B cell (primary cell): ENCODE results near the gene ARHGAP26. TPM values are rescaled to one million over a fixed set of nuclear protein-coding genes. Genes with fewer than 3 reads are reported as not detected.
"Not testable (repeated sequence)": the region's sequence is repeated elsewhere in the genome, so short reads cannot be mapped to it uniquely, and the experiment has no call there.

ENCODE experiments used
- ATAC-seq: fragments of 200-7000 bp; cut with Tn5 transposase; one replicate; pipeline ENCODE4 v1.10.0; 2021; ENCODE audit warnings: low read depth, mild to moderate bottlenecking, moderate number of reproducible peaks, moderate library complexity
- CTCF ChIA-PET: fragments of 350-600 bp; sonication (Branson Sonifier 250); formaldehyde crosslinking; loops from one replicate; lab custom pipeline; 2021; ENCODE audit warnings: antibody characterized with exemption, inconsistent platforms; lab: Charles Lee
- POLR2A ChIA-PET: fragments of 350-600 bp; sonication (Branson Sonifier 250); formaldehyde crosslinking; loops from one replicate; lab custom pipeline; 2021; ENCODE audit warnings: antibody characterized with exemption; lab: Charles Lee
- DNase-seq: peaks from one replicate; pipeline ENCODE4 v3.0.0; 2013
- H2AFZ ChIP-seq: 2 replicates; pipeline ENCODE4 v1.6.1; 2012; ENCODE audit warnings: mild to moderate bottlenecking, low read depth, low read length; ENCODE audit not compliant: insufficient read depth, poor library complexity, severe bottlenecking
- H3K27ac ChIP-seq, 2 donors: 1 replicate in 1 of 2; 2 replicates in 1 of 2; pipeline ENCODE4 v1.5.1; 2012 to 2013; ENCODE audit warnings: low read length in 2 of 2, mild to moderate bottlenecking in 2 of 2, moderate library complexity in 1 of 2
- H3K27me3 ChIP-seq, 4 experiments: fragments of 200-600 bp in 1 of 4; sonication (generic) in 1 of 4; replicated peaks in 1 of 4; 1 replicate in 2 of 4; 2 replicates in 2 of 4; pipeline versions ENCODE4 v1.6.1 to v1.7.0; 2013 to 2016; ENCODE audit warnings: low read length in 3 of 4, mild to moderate bottlenecking in 2 of 4, mixed read lengths in 1 of 4, moderate library complexity in 1 of 4; ENCODE audit not compliant: insufficient read depth in 4 of 4, control insufficient read depth in 3 of 4; ENCODE audit errors: control extremely low read depth in 1 of 4
- H3K36me3 ChIP-seq, 2 experiments: replicated peaks in 1 of 2; 1 replicate in 1 of 2; 2 replicates in 1 of 2; pipeline versions ENCODE4 v1.6.1 to v1.7.1; 2013; ENCODE audit warnings: low read length in 1 of 2; ENCODE audit not compliant: insufficient read depth in 2 of 2, control insufficient read depth in 1 of 2; ENCODE audit errors: control extremely low read depth in 1 of 2, extremely low read depth in 1 of 2
- H3K4me1 ChIP-seq, 2 donors: fragments of 200-600 bp in 1 of 2; sonication (generic) in 1 of 2; 1 replicate in 1 of 2; 2 replicates in 1 of 2; pipeline versions ENCODE4 v1.5.1 to v1.6.1; 2013 to 2017; ENCODE audit warnings: low read length in 2 of 2; ENCODE audit not compliant: control insufficient read depth in 2 of 2, insufficient read depth in 2 of 2
- H3K4me2 ChIP-seq: replicated peaks from 2 replicates; pipeline ENCODE3; 2012; ENCODE audit warnings: mild to moderate bottlenecking, low read depth, low read length; ENCODE audit not compliant: poor library complexity, severe bottlenecking
- H3K4me3 ChIP-seq, 5 experiments: fragments of 200-600 bp in 1 of 5; sonication (generic) in 1 of 5; 1 replicate in 3 of 5; 2 replicates in 2 of 5; pipeline versions ENCODE4 v1.5.1 to v1.7.0; 2011 to 2016; ENCODE audit warnings: low read length in 4 of 5, mild to moderate bottlenecking in 4 of 5, low read depth in 2 of 5, control low read depth in 1 of 5, moderate library complexity in 1 of 5; ENCODE audit not compliant: insufficient read depth in 1 of 5; ENCODE audit errors: control extremely low read depth in 1 of 5, extremely low read depth in 1 of 5
- H3K79me2 ChIP-seq: fragments of 200-600 bp; sonication (generic); one replicate; pipeline ENCODE4 v1.6.0; 2016; ENCODE audit warnings: low read length; ENCODE audit not compliant: control insufficient read depth, insufficient read depth
- H3K9ac ChIP-seq: fragments of 200-600 bp; sonication (generic); 2 replicates; pipeline ENCODE4 v1.6.1; 2017; ENCODE audit warnings: mild to moderate bottlenecking, low read length, moderate library complexity
- H3K9me3 ChIP-seq, 3 donors: one replicate each; pipeline versions ENCODE4 v1.6.1 to v1.7.1; 2013; ENCODE audit warnings: low read length in 2 of 3; ENCODE audit not compliant: control insufficient read depth in 2 of 3, insufficient read depth in 1 of 3; ENCODE audit errors: control extremely low read depth in 1 of 3
- H4K20me1 ChIP-seq: 2 replicates; pipeline ENCODE4 v1.6.0; 2012; ENCODE audit warnings: mild to moderate bottlenecking, low read length; ENCODE audit not compliant: insufficient read depth, control insufficient read depth, poor library complexity, severe bottlenecking
- H3K27ac Mint-ChIP-seq: one replicate; pipeline ENCODE4 v1.8.0; 2021; ENCODE audit warnings: mixed read lengths
- H3K27me3 Mint-ChIP-seq: one replicate; pipeline ENCODE4 v1.8.0; 2021; ENCODE audit warnings: mixed read lengths
- H3K4me1 Mint-ChIP-seq: one replicate; pipeline ENCODE4 v1.8.0; 2021; ENCODE audit warnings: mixed read lengths
- H3K4me3 Mint-ChIP-seq: one replicate; pipeline ENCODE4 v1.8.0; 2021; ENCODE audit warnings: mixed read lengths
- H3K9me3 Mint-ChIP-seq: one replicate; pipeline ENCODE4 v1.8.0; 2022; ENCODE audit warnings: mixed read lengths; ENCODE audit not compliant: insufficient read depth
- EZH2 ChIP-seq: IDR thresholded peaks from 2 replicates; pipeline ENCODE4 v1.6.1; 2012; ENCODE audit warnings: borderline replicate concordance, low read depth, mild to moderate bottlenecking, moderate library complexity, low read length; ENCODE audit not compliant: insufficient read depth, poor library complexity, severe bottlenecking
- WGBS: methylation state at CpG from one replicate; pipeline ENCODE4 v1.1.5; 2013; ENCODE audit warnings: missing lambda C conversion rate; ENCODE audit not compliant: insufficient coverage; 5-methylcytosine and 5-hydroxymethylcytosine counted together
- intact Hi-C: fragments of 100-400 bp; cut with micrococcal nuclease; formaldehyde crosslinking; loops from one replicate; pipeline ENCODE4 v1.10.0; 2022
- polyA plus RNA-seq: library from polyadenylated mRNA; depleted of rRNA; stranded (reverse); fragments of >200 nt; gene quantifications from 2 replicates; pipeline ENCODE4 v1.2.3, GENCODE V29; 2012
- total RNA-seq, 2 donors: library from RNA; stranded (reverse); fragments of 120-200 nt in 1 of 2; gene quantifications; 1 replicate in 1 of 2; 2 replicates in 1 of 2; pipeline versions ENCODE4 v1.2.3 to v1.2.4, GENCODE V29; 2013 to 2022
- TF ChIP-seq, protein P1 (sequence below): fragments of 200-600 bp; IDR thresholded peaks from one replicate; pipeline ENCODE4 v1.8.0; 2022; ENCODE audit warnings: antibody characterized with exemption, mild to moderate bottlenecking

Gene ARHGAP26
- total and polyA plus RNA-seq, 2 donors (not counting 1 experiment from before 2014, with no cell fraction given): 1.8 to 22.5 TPM

DNA sequence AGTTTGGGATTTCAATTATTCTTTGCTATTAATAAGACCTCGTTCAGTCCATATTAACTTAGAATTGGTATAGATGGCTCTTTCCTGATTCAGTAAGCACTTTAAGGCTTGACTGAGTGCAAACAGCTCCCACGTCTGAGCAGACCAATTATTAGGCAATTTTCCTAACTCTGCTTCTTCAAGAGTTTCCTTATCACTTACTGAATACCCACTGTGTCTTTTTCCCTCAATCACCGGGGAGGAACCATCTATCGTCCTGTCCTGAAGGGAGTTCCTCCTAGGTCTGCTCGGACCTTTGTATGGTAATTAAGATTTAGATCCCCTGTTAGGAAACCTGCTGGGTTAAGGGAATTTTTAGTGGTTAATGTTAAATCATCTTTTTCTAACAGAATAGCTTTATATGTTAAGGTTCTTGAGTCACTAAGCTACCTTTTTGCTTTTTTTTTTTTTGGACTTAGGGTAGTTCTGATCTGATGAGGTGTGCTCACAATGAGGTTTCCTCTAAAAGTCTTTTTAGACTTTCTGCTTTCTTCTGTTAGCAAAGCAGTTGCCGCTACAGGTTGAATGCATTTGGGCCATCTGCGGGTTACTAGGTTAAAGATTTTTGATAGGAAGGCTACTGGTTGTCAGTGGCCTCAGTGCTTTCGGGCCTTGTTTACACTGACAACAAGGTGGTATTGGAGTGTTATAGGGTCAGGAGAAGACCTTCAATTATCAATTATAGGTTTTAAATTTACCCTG, 322.7 kb downstream of the ARHGAP26 start:
- H3K4me1 ChIP-seq, H3K4me2 ChIP-seq, H3K27me3 Mint-ChIP-seq, H4K20me1 ChIP-seq, H3K27ac ChIP-seq, H3K27me3 ChIP-seq, H3K4me3 Mint-ChIP-seq, H3K4me3 ChIP-seq, CTCF ChIA-PET, intact Hi-C loops, DNase-seq, POLR2A ChIA-PET, H3K27ac Mint-ChIP-seq, H3K9me3 ChIP-seq, H2AFZ ChIP-seq, H3K9ac ChIP-seq, H3K9me3 Mint-ChIP-seq, H3K36me3 ChIP-seq, H3K4me1 Mint-ChIP-seq, ATAC-seq, H3K79me2 ChIP-seq: not testable (repeated sequence)
- 100% methylated on average over 2 of the region's 8 CpGs for WGBS

DNA sequence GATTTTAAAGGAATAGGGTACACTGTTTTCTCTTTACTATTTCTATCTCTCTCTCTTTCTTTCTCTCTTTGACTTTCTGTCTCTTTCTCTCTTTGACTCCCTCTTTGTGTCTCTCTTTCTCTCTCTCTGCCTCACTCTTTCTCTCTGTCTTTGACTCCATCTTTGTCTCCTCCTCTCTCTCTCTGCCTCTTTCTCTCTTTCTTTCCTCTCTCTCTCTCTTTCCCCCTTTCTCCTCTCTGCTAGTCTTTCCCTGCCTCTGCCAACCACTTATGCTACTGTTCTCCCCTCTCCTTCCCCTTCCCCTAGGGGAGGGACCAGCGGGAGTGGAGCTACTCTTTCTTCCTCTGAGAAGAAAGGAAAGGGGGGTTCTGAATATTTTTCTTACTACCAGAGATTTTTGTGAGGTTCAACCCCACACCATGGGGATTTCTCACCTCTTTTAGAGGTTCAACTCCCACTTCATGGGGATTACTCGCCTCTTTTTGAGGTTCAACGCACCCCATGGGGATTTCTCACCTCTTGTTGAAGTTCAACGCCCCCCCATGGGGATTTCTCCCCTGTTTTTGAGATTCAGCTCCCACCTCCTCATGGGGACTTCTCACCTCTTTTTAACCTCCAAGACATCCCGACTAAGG, 323.4 kb downstream of the ARHGAP26 start:
- peak overlapping the region; percentile 28 for H2AFZ ChIP-seq
- ChIA-PET POLR2A (no interaction called here), CTCF (no interaction called here)
- no peaks in the 10 kb centered on the region for H3K4me1 Mint-ChIP-seq
- no peaks in the 10 kb centered on the region for H3K27me3 ChIP-seq
- TF ChIP-seq, protein P1, sequence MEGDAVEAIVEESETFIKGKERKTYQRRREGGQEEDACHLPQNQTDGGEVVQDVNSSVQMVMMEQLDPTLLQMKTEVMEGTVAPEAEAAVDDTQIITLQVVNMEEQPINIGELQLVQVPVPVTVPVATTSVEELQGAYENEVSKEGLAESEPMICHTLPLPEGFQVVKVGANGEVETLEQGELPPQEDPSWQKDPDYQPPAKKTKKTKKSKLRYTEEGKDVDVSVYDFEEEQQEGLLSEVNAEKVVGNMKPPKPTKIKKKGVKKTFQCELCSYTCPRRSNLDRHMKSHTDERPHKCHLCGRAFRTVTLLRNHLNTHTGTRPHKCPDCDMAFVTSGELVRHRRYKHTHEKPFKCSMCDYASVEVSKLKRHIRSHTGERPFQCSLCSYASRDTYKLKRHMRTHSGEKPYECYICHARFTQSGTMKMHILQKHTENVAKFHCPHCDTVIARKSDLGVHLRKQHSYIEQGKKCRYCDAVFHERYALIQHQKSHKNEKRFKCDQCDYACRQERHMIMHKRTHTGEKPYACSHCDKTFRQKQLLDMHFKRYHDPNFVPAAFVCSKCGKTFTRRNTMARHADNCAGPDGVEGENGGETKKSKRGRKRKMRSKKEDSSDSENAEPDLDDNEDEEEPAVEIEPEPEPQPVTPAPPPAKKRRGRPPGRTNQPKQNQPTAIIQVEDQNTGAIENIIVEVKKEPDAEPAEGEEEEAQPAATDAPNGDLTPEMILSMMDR: peak; percentile 3
- no peak for TF ChIP-seq EZH2
- peak; percentile 16 for DNase-seq
- H3K9me3 Mint-ChIP-seq: no peaks in the 10 kb centered on the region
- peak overlapping the region; percentile 48 for H3K4me2 ChIP-seq
- H3K79me2 ChIP-seq: no peaks in the 10 kb centered on the region
- no peaks in the 10 kb centered on the region for H4K20me1 ChIP-seq
- H3K27ac Mint-ChIP-seq: no peak overlapping the region
- 82% methylated on average over 4 of the region's 5 CpGs for WGBS
- no peak overlapping the region for H3K4me3 Mint-ChIP-seq
- ATAC-seq: no peak
- peak overlapping the region in 1 of 5 experiments; percentile 34 for H3K4me3 ChIP-seq
- no peak overlapping the region for H3K9ac ChIP-seq
- intact Hi-C loops: no loop called here
- H3K27me3 Mint-ChIP-seq: no peaks in the 10 kb centered on the region
- peaks cover 0 to 9% of the 10 kb centered on the region in 2 donors for H3K4me1 ChIP-seq
- no peak overlapping the region for H3K27ac ChIP-seq
- no peaks in the 10 kb centered on the region for H3K36me3 ChIP-seq
- H3K9me3 ChIP-seq: no peaks in the 10 kb centered on the region
